SH-SY5Y (cell line): ENCODE data around the gene TSPAN18.

ENCODE experiments used
- GATA2 ChIP-seq: IDR thresholded peaks from 2 replicates; pipeline ENCODE4 v1.6.1; 2011; ENCODE audit warnings: mild to moderate bottlenecking, low read depth, low read length
- GATA3 ChIP-seq: IDR thresholded peaks from 2 replicates; pipeline ENCODE4 v1.6.1; 2011; ENCODE audit warnings: low read depth, mild to moderate bottlenecking, low read length, moderate library complexity

The TSPAN18 gene

GRCh38 chr11:44815917-44816456 is 89.2 kb downstream of the TSPAN18 start:
- TF ChIP-seq GATA2 (no peak), GATA3 (no peak)

- TF ChIP-seq GATA3, result no peak
- TF ChIP-seq GATA2, result no peak
These were observed 90.0 kb downstream of the TSPAN18 start for GRCh38 chr11:44816761-44817160.

- no peak for TF ChIP-seq GATA3
- no peak for TF ChIP-seq GATA2
These were observed 90.6 kb downstream of the TSPAN18 start for GRCh38 chr11:44817207-44817949.

- no peak for TF ChIP-seq GATA2
- TF ChIP-seq GATA3, result no peak
These were observed 91.3 kb downstream of the TSPAN18 start for GRCh38 chr11:44818110-44818509.

GRCh38 chr11:44819346-44819745 is 92.6 kb downstream of the TSPAN18 start:
- TF ChIP-seq GATA3 (no peak), GATA2 (no peak)

- no peak for TF ChIP-seq GATA3
- no peak for TF ChIP-seq GATA2
These were observed 95.6 kb downstream of the TSPAN18 start for GRCh38 chr11:44822369-44822768.

- no peak for TF ChIP-seq GATA2
- TF ChIP-seq GATA3, result no peak
These were observed 96.2 kb downstream of the TSPAN18 start for GRCh38 chr11:44823006-44823405.

GRCh38 chr11:44823868-44824267 is 97.1 kb downstream of the TSPAN18 start:
- TF ChIP-seq GATA2, result no peak
- TF ChIP-seq GATA3, result no peak

GRCh38 chr11:44824300-44824704 is 97.5 kb downstream of the TSPAN18 start:
- TF ChIP-seq GATA3 (no peak), GATA2 (no peak)

- no peak for TF ChIP-seq GATA3
- no peak for TF ChIP-seq GATA2
These were observed 98.5 kb downstream of the TSPAN18 start for GRCh38 chr11:44825058-44825785.

GRCh38 chr11:44826922-44827643 is 100.3 kb downstream of the TSPAN18 start:
- TF ChIP-seq GATA2, result no peak
- TF ChIP-seq GATA3, result no peak

- TF ChIP-seq GATA2 (no peak), GATA3 (no peak)
These were observed 101.5 kb downstream of the TSPAN18 start for GRCh38 chr11:44828296-44828695.

- TF ChIP-seq GATA3 (no peak), GATA2 (no peak)
These were observed 103.1 kb downstream of the TSPAN18 start for GRCh38 chr11:44829838-44830237.

- TF ChIP-seq GATA3 (no peak), GATA2 (no peak)
These were observed 105.0 kb downstream of the TSPAN18 start for GRCh38 chr11:44831605-44832394.

- TF ChIP-seq GATA2 (no peak), GATA3 (no peak)
These were observed 105.7 kb downstream of the TSPAN18 start for GRCh38 chr11:44832452-44832851.
